ENCODE results near the gene LMLN.
"Not testable (repeated sequence)": the region's sequence is repeated elsewhere in the genome, so short reads cannot be mapped to it uniquely, and the experiment has no call there.

LMLN gene

GRCh38 chr3:197926418-197926817 lies 33.6 kb upstream of the LMLN start:
- H3K9ac ChIP-seq (ENCODE audit: low read length) = no peak overlapping the region

GRCh38 chr3:197927578-197927977 lies 32.4 kb upstream of the LMLN start:
- not testable (repeated sequence) for H3K36me3 ChIP-seq (ENCODE audit: low read length); H3K9me2 ChIP-seq (replicated peaks; ENCODE audit: insufficient read depth, low read length); H4K20me1 ChIP-seq (ENCODE audit: low read depth, low read length); H2AFZ ChIP-seq (ENCODE audit: low read depth, low read length, severe bottlenecking); H3K79me2 ChIP-seq (ENCODE audit: insufficient read depth, low read length); H3F3A ChIP-seq (ENCODE audit: insufficient read depth); H3K27me3 ChIP-seq (ENCODE audit: low read length); H3K4me2 ChIP-seq (ENCODE audit: low read depth, low read length, poor library complexity, severe bottlenecking); H3K9ac ChIP-seq (ENCODE audit: low read length); H3K4me3 ChIP-seq (ENCODE audit: insufficient read depth, low read length, poor library complexity, severe bottlenecking); H3K9me3 ChIP-seq (ENCODE audit: insufficient read depth, low read length); H3K27ac ChIP-seq (ENCODE audit: low read depth, low read length)

More at GRCh38 chr3:197926418-197926817, 33.6 kb upstream of the LMLN start:
- H3K9me2 ChIP-seq (replicated peaks; ENCODE audit: insufficient read depth, low read length) = no peaks in the 10 kb centered on the region
- no peaks in the 10 kb centered on the region for H3K36me3 ChIP-seq (ENCODE audit: low read length)
- TF ChIP-seq CTCF (IDR thresholded peaks at IDR 0.05; ENCODE audit: insufficient read depth, low read length, poor library complexity, severe bottlenecking) (no peak), EZH2phosphoT487 (conservative IDR thresholded peaks at IDR 0.05; ENCODE audit: low read length) (no peak)
- no peaks in the 10 kb centered on the region for H4K20me1 ChIP-seq (ENCODE audit: low read depth, low read length)
- H2AFZ ChIP-seq (ENCODE audit: low read depth, low read length, severe bottlenecking) = no peak overlapping the region
- no peaks in the 10 kb centered on the region for H3F3A ChIP-seq (ENCODE audit: insufficient read depth)
- H3K4me2 ChIP-seq (ENCODE audit: low read depth, low read length, poor library complexity, severe bottlenecking) = no peak overlapping the region
- no peaks in the 10 kb centered on the region for H3K27me3 ChIP-seq (ENCODE audit: low read length)
- no peaks in the 10 kb centered on the region for H3K9me3 ChIP-seq (ENCODE audit: insufficient read depth, low read length)
- no peaks in the 10 kb centered on the region for H3K79me2 ChIP-seq (ENCODE audit: insufficient read depth, low read length)
- no peak overlapping the region for H3K27ac ChIP-seq (ENCODE audit: low read depth, low read length)
- H3K4me3 ChIP-seq (ENCODE audit: insufficient read depth, low read length, poor library complexity, severe bottlenecking) = no peak overlapping the region

GRCh38 chr3:197936819-197937384 lies 23.1 kb upstream of the LMLN start:
- Histone ChIP-seq H2AFZ (ENCODE audit: low read depth, low read length, severe bottlenecking) (no peak overlapping the region), H3K4me2 (ENCODE audit: low read depth, low read length, poor library complexity, severe bottlenecking) (no peak overlapping the region), H3K9me3 (ENCODE audit: insufficient read depth, low read length) (no peaks in the 10 kb centered on the region), H4K20me1 (ENCODE audit: low read depth, low read length) (no peaks in the 10 kb centered on the region), H3F3A (ENCODE audit: insufficient read depth) (no peaks in the 10 kb centered on the region), H3K9me2 (replicated peaks; ENCODE audit: insufficient read depth, low read length) (no peaks in the 10 kb centered on the region), H3K4me3 (ENCODE audit: insufficient read depth, low read length, poor library complexity, severe bottlenecking) (no peak overlapping the region), H3K27me3 (ENCODE audit: low read length) (no peaks in the 10 kb centered on the region), H3K79me2 (ENCODE audit: insufficient read depth, low read length) (no peaks in the 10 kb centered on the region), H3K9ac (ENCODE audit: low read length) (no peak overlapping the region), H3K27ac (ENCODE audit: low read depth, low read length) (no peak overlapping the region), H3K36me3 (ENCODE audit: low read length) (no peaks in the 10 kb centered on the region)
- TF ChIP-seq CTCF (IDR thresholded peaks at IDR 0.05; ENCODE audit: insufficient read depth, low read length, poor library complexity, severe bottlenecking) (no peak), EZH2phosphoT487 (conservative IDR thresholded peaks at IDR 0.05; ENCODE audit: low read length) (no peak)

GRCh38 chr3:197940745-197941384 lies 19.2 kb upstream of the LMLN start:
- H3K9me2 ChIP-seq (replicated peaks; ENCODE audit: insufficient read depth, low read length) = no peaks in the 10 kb centered on the region
- H3K9me3 ChIP-seq (ENCODE audit: insufficient read depth, low read length) = no peaks in the 10 kb centered on the region
- H3K4me3 ChIP-seq (ENCODE audit: insufficient read depth, low read length, poor library complexity, severe bottlenecking) = no peak overlapping the region
- H3K79me2 ChIP-seq (ENCODE audit: insufficient read depth, low read length) = no peaks in the 10 kb centered on the region
- TF ChIP-seq CTCF (IDR thresholded peaks at IDR 0.05; ENCODE audit: insufficient read depth, low read length, poor library complexity, severe bottlenecking) (no peak), EZH2phosphoT487 (conservative IDR thresholded peaks at IDR 0.05; ENCODE audit: low read length) (no peak)
- no peak overlapping the region for H3K9ac ChIP-seq (ENCODE audit: low read length)
- H3K27me3 ChIP-seq (ENCODE audit: low read length) = no peaks in the 10 kb centered on the region
- H3K4me2 ChIP-seq (ENCODE audit: low read depth, low read length, poor library complexity, severe bottlenecking) = no peak overlapping the region
- no peaks in the 10 kb centered on the region for H3F3A ChIP-seq (ENCODE audit: insufficient read depth)
- no peaks in the 10 kb centered on the region for H3K36me3 ChIP-seq (ENCODE audit: low read length)
- no peaks in the 10 kb centered on the region for H4K20me1 ChIP-seq (ENCODE audit: low read depth, low read length)
- H3K27ac ChIP-seq (ENCODE audit: low read depth, low read length) = no peak overlapping the region
- H2AFZ ChIP-seq (ENCODE audit: low read depth, low read length, severe bottlenecking) = no peak overlapping the region

Data from SU-DHL-6 (cell line).